ENCODE data around the gene CCDC187.

DNA sequence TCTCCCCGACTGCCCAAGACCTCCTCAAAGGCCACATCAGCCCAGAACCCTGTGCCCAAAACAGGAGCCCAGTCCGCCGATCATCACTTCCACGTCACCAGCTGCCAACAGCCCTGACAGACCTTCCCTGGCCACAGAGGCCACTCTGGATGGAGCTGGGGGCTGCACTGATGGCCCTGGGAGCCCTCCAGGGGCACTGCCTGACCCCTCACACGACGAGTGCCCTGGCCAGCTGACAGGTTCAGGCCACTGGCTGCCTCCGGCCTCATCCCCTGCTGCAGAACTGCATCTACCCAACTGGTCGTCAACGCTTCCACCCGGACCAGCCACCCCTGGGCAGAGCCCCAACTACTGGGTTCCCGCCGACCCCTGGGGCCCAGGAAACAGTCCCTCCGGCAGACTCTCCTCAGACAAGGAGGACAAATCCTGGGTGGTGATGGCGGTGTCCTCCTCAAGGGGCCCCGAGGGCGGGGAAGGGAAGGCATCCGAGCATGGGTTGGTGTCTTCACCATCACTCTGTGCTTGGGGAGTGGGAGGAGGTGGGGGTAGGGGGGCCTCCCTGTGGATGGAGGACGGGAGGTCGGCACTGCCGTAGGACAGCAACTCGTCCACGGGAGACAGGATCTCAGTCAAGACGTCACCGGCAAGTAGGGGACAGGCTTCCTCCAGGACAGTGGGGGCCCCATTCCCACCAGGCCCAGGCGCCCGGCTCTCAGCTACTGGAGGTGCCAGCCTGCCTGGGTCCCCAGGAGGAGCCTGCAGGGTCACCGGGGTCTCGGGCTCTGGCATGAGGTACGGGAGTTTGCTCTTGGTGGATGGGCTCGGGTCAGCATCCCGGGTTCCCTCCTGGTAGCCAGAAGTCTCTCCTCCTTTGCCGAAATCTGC is 50.4 kb downstream of the CCDC187 start:
- TF ChIP-seq POLR2A (IDR thresholded peaks at IDR 0.05; ENCODE audit: low read depth, low read length) (no peak), POU2F2 (IDR thresholded peaks at IDR 0.05; ENCODE audit: low read depth, low read length) (no peak), POLR2AphosphoS5 (IDR thresholded peaks at IDR 0.05; ENCODE audit: low read depth, low read length) (no peak)

All from GM12891 (cell line).